H9 (cell line): ENCODE results near the gene NIPSNAP3A. TPM values are rescaled to one million over a fixed set of nuclear protein-coding genes. Genes with fewer than 3 reads are reported as not detected.

Source experiments
- DNase-seq: peaks from one replicate; pipeline ENCODE4 v3.0.0-alpha.2; 2017
- H2AFZ ChIP-seq: one replicate; pipeline ENCODE4 v1.6.1; 2013; ENCODE audit warnings: mild to moderate bottlenecking, low read length, control low read depth, moderate library complexity
- H2AK5ac ChIP-seq: 2 replicates; pipeline ENCODE4 v1.6.1; 2013; ENCODE audit warnings: low read length, control low read depth, mixed read lengths; ENCODE audit not compliant: insufficient read length
- H2BK120ac ChIP-seq: one replicate; pipeline ENCODE4 v1.6.1; 2013; ENCODE audit warnings: low read depth, mild to moderate bottlenecking, low read length, control low read depth, inconsistent platforms; ENCODE audit not compliant: poor library complexity, severe bottlenecking
- H2BK12ac ChIP-seq: 2 replicates; pipeline ENCODE4 v1.6.1; 2013; ENCODE audit warnings: low read length, control low read depth, mixed read lengths, low read depth; ENCODE audit not compliant: insufficient read length
- H2BK15ac ChIP-seq: 2 replicates; pipeline ENCODE4 v1.6.1; 2013; ENCODE audit warnings: low read depth, low read length, control low read depth
- H2BK20ac ChIP-seq: one replicate; pipeline ENCODE4 v1.6.1; 2013; ENCODE audit warnings: low read depth, mild to moderate bottlenecking, low read length, control low read depth, inconsistent platforms; ENCODE audit not compliant: poor library complexity, severe bottlenecking
- H2BK5ac ChIP-seq: 2 replicates; pipeline ENCODE4 v1.6.1; 2013; ENCODE audit warnings: low read length, control low read depth, mixed read lengths; ENCODE audit not compliant: insufficient read length
- H3K14ac ChIP-seq: 2 replicates; pipeline ENCODE4 v1.6.1; 2013; ENCODE audit warnings: low read length, control low read depth; ENCODE audit not compliant: insufficient read depth
- H3K18ac ChIP-seq: 2 replicates; pipeline ENCODE4 v1.6.1; 2013; ENCODE audit warnings: low read depth, mild to moderate bottlenecking, mixed read lengths, low read length, control low read depth; ENCODE audit not compliant: insufficient read length
- H3K23ac ChIP-seq: 2 replicates; pipeline ENCODE4 v1.6.1; 2013; ENCODE audit warnings: low read length, control low read depth, mixed read lengths, low read depth; ENCODE audit not compliant: insufficient read length
- H3K23me2 ChIP-seq: 2 replicates; pipeline ENCODE4 v1.6.1; 2013; ENCODE audit warnings: low read depth, mild to moderate bottlenecking, mixed read lengths, low read length, control low read depth; ENCODE audit not compliant: insufficient read length, poor library complexity, severe bottlenecking
- H3K27ac ChIP-seq: 2 replicates; pipeline ENCODE4 v1.5.1; 2013; ENCODE audit warnings: low read length, control low read depth, mixed read lengths, low read depth; ENCODE audit not compliant: insufficient read length
- H3K27me3 ChIP-seq: 2 replicates; pipeline ENCODE4 v1.6.1; 2013; ENCODE audit warnings: low read length, control low read depth, inconsistent platforms; ENCODE audit not compliant: insufficient read depth
- H3K4ac ChIP-seq: 2 replicates; pipeline ENCODE4 v1.6.1; 2013; ENCODE audit warnings: low read depth, mild to moderate bottlenecking, control low read depth, inconsistent platforms, low read length, moderate library complexity
- H3K4me1 ChIP-seq: 2 replicates; pipeline ENCODE4 v1.6.1; 2013; ENCODE audit warnings: low read length, control low read depth, inconsistent platforms; ENCODE audit not compliant: insufficient read depth
- H3K4me2 ChIP-seq: 2 replicates; pipeline ENCODE4 v1.6.1; 2013; ENCODE audit warnings: low read length, control low read depth, mixed read lengths; ENCODE audit not compliant: insufficient read length, insufficient read depth
- H3K56ac ChIP-seq: 2 replicates; pipeline ENCODE4 v1.6.1; 2013; ENCODE audit warnings: low read depth, mild to moderate bottlenecking, mixed read lengths, low read length, control low read depth; ENCODE audit not compliant: insufficient read length
- H3K79me1 ChIP-seq: 2 replicates; pipeline ENCODE4 v1.6.1; 2013; ENCODE audit warnings: low read depth, mild to moderate bottlenecking, moderate library complexity, low read length, control low read depth, inconsistent platforms; ENCODE audit not compliant: insufficient read depth, poor library complexity, severe bottlenecking
- H3K79me2 ChIP-seq: 2 replicates; pipeline ENCODE4 v1.6.1; 2013; ENCODE audit warnings: low read length, control low read depth, inconsistent platforms; ENCODE audit not compliant: insufficient read depth
- H3K9ac ChIP-seq: 2 replicates; pipeline ENCODE4 v1.6.1; 2013; ENCODE audit warnings: low read length, control low read depth, mixed read lengths; ENCODE audit not compliant: insufficient read length; ENCODE audit errors: extremely low read depth
- H3K9me3 ChIP-seq: one replicate; pipeline ENCODE4 v1.6.1; 2013; ENCODE audit warnings: low read depth, low read length, inconsistent platforms; ENCODE audit not compliant: control insufficient read depth
- H3T11ph ChIP-seq: one replicate; pipeline ENCODE4 v1.6.1; 2013; ENCODE audit warnings: mild to moderate bottlenecking, low read length, control low read depth, inconsistent platforms
- H4K20me1 ChIP-seq: one replicate; pipeline ENCODE4 v1.6.1; 2013; ENCODE audit not compliant: control insufficient read depth, insufficient read length, insufficient read depth
- H4K5ac ChIP-seq: 2 replicates; pipeline ENCODE4 v1.6.1; 2013; ENCODE audit warnings: low read depth, mild to moderate bottlenecking, mixed read lengths, low read length, control low read depth; ENCODE audit not compliant: insufficient read length
- H4K8ac ChIP-seq: replicated peaks from 2 replicates; pipeline ENCODE4 v1.6.1; 2013; ENCODE audit warnings: low read length, control low read depth, mixed read lengths, low read depth; ENCODE audit not compliant: insufficient read length
- H4K91ac ChIP-seq: 2 replicates; pipeline ENCODE4 v1.6.1; 2013; ENCODE audit warnings: low read depth, mild to moderate bottlenecking, moderate library complexity, mixed read lengths, low read length, control low read depth; ENCODE audit not compliant: insufficient read length
- H3K27ac Mint-ChIP-seq, 3 experiments: 2 replicates in 2 of 3; 3 replicates in 1 of 3; pipeline ENCODE4 v1.8.0; 2020 to 2021; ENCODE audit warnings: mixed read lengths in 3 of 3, mild to moderate bottlenecking in 1 of 3, moderate library complexity in 1 of 3
- H3K27me3 Mint-ChIP-seq: 2 replicates; pipeline ENCODE4 v1.8.0; 2021; ENCODE audit warnings: low read depth, mild to moderate bottlenecking, moderate library complexity, mixed read lengths
- H3K36me3 Mint-ChIP-seq, 3 experiments: 2 replicates in 2 of 3; 3 replicates in 1 of 3; pipeline ENCODE4 v1.8.0; 2020 to 2021; ENCODE audit warnings: low read depth in 3 of 3, mixed read lengths in 3 of 3; ENCODE audit not compliant: insufficient read depth in 1 of 3
- H3K4me1 Mint-ChIP-seq, 2 experiments: 2 replicates each; pipeline ENCODE4 v1.8.0; 2020; ENCODE audit warnings: mixed read lengths in 2 of 2
- H3K4me3 Mint-ChIP-seq, 2 experiments: 2 replicates in 1 of 2; 3 replicates in 1 of 2; pipeline ENCODE4 v1.8.0; 2020 to 2021; ENCODE audit warnings: mild to moderate bottlenecking in 2 of 2, mixed read lengths in 2 of 2, moderate library complexity in 1 of 2
- H3K9me3 Mint-ChIP-seq, 2 experiments: 2 replicates in 1 of 2; 3 replicates in 1 of 2; pipeline ENCODE4 v1.8.0; 2020; ENCODE audit warnings: mild to moderate bottlenecking in 2 of 2, mixed read lengths in 2 of 2, moderate library complexity in 1 of 2
- WGBS: extraction: QIAGEN DNeasy Blood & Tissue Kit; methylation state at CpG from one replicate; pipeline ENCODE4 v1.1.7; 2013; ENCODE audit warnings: missing lambda C conversion rate, low lambda C conversion rate, mixed read lengths; ENCODE audit not compliant: insufficient read length; ENCODE audit errors: extremely low coverage; 5-methylcytosine and 5-hydroxymethylcytosine counted together
- total RNA-seq: library from RNA; stranded (reverse); gene quantifications from 2 replicates; pipeline ENCODE4 v1.2.1, GENCODE V29; 2021
- TF ChIP-seq, protein P1 (sequence below): fragments of 200-600 bp; sonication (generic); conservative IDR thresholded peaks from 3 replicates; pipeline ENCODE4 v1.8.0; 2021; ENCODE audit warnings: antibody characterized with exemption, mild to moderate bottlenecking

Gene NIPSNAP3A
- total RNA-seq, 1 experiment from 2014 or later: 13.9 TPM

DNA sequence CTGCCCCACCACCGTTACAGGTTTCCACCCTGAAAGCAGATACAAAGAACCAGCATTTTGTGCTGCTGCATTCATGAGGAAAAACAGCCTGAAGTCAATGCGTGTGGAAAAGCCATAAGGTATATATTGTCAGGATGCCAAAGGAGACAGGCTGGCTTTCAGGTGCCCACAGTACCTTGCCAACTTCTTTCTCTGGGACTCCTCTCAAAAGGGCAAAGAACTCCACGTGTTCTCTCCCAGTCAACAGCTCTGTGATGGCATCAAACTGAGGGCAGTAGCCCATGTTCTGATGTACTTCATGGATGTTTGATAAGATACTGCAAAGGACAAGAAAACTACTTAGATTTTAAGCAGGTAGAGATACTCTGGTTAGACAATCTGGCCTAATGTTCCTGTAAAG, 40.8 kb downstream of the NIPSNAP3A start:
- TF ChIP-seq, protein P1, sequence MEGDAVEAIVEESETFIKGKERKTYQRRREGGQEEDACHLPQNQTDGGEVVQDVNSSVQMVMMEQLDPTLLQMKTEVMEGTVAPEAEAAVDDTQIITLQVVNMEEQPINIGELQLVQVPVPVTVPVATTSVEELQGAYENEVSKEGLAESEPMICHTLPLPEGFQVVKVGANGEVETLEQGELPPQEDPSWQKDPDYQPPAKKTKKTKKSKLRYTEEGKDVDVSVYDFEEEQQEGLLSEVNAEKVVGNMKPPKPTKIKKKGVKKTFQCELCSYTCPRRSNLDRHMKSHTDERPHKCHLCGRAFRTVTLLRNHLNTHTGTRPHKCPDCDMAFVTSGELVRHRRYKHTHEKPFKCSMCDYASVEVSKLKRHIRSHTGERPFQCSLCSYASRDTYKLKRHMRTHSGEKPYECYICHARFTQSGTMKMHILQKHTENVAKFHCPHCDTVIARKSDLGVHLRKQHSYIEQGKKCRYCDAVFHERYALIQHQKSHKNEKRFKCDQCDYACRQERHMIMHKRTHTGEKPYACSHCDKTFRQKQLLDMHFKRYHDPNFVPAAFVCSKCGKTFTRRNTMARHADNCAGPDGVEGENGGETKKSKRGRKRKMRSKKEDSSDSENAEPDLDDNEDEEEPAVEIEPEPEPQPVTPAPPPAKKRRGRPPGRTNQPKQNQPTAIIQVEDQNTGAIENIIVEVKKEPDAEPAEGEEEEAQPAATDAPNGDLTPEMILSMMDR: no peak
- no peak overlapping the region for H3K27ac ChIP-seq

More for the DNA sequence above, 40.8 kb downstream of the NIPSNAP3A start:
- Histone ChIP-seq H3K23me2 (no peaks in the 10 kb centered on the region), H3K79me2 (no peaks in the 10 kb centered on the region), H3K14ac (no peak overlapping the region), H3K56ac (no peak overlapping the region), H4K20me1 (no peaks in the 10 kb centered on the region), H2BK120ac (no peak overlapping the region), H3K79me1 (no peaks in the 10 kb centered on the region), H3K23ac (no peak overlapping the region), H4K91ac (no peak overlapping the region), H3K9me3 (no peaks in the 10 kb centered on the region), H3K27me3 (no peaks in the 10 kb centered on the region), H2BK20ac (no peak overlapping the region), H4K8ac (no peak overlapping the region), H2BK12ac (no peak overlapping the region), H4K5ac (no peak overlapping the region), H3K4me1 (no peaks in the 10 kb centered on the region), H3K9ac (no peak overlapping the region), H3K4ac (no peak overlapping the region), H2AFZ (no peak overlapping the region), H2BK15ac (no peak overlapping the region), H2BK5ac (no peak overlapping the region), H2AK5ac (no peak overlapping the region), H3K4me2 (no peak overlapping the region), H3T11ph (no peak overlapping the region), H3K18ac (no peak overlapping the region)
- H3K4me3 Mint-ChIP-seq: no peak overlapping the region
- 0 out of 7 replicates have a peak overlapping the region, but pooled peaks of 1 of the 3 experiments have one; percentile 8 for H3K27ac Mint-ChIP-seq
- no peaks in the 10 kb centered on the region for H3K9me3 Mint-ChIP-seq
- H3K4me1 Mint-ChIP-seq: no peaks in the 10 kb centered on the region
- DNase-seq: no peak
- WGBS: no CpG with 5 or more reads among the region's 3 CpGs
- no peaks in the 10 kb centered on the region for H3K27me3 Mint-ChIP-seq
- peaks cover 0 to 64% (median 46%) of the 10 kb centered on the region in 3 experiments; a peak in 5 of 7 replicates for H3K36me3 Mint-ChIP-seq
